ENCODE measurements around the gene ZNF775.
"Not testable (repeated sequence)": the region's sequence is repeated elsewhere in the genome, so short reads cannot be mapped to it uniquely, and the experiment has no call there.

ZNF775 gene

GRCh38 chr7:150380463-150380862 lies 1.3 kb downstream of the ZNF775 start:
- no peak for DNase-seq (ENCODE audit: extremely low read depth in 1 of 2, low read depth in 1 of 2)

- DNase-seq (ENCODE audit: extremely low read depth in 1 of 2, low read depth in 1 of 2) = no peak
These were observed 2.0 kb downstream of the ZNF775 start for GRCh38 chr7:150381096-150381495.

GRCh38 chr7:150381785-150382122 lies 2.6 kb downstream of the ZNF775 start:
- no peak for DNase-seq (ENCODE audit: extremely low read depth in 1 of 2, low read depth in 1 of 2)

GRCh38 chr7:150382123-150382843 lies 3.2 kb downstream of the ZNF775 start:
- no peak for DNase-seq (ENCODE audit: extremely low read depth in 1 of 2, low read depth in 1 of 2)

GRCh38 chr7:150382844-150383225 lies 3.7 kb downstream of the ZNF775 start:
- no peak for DNase-seq (ENCODE audit: extremely low read depth in 1 of 2, low read depth in 1 of 2)

- DNase-seq (ENCODE audit: extremely low read depth in 1 of 2, low read depth in 1 of 2) = no peak
These were observed 4.7 kb downstream of the ZNF775 start for GRCh38 chr7:150383710-150384397.

- DNase-seq (ENCODE audit: extremely low read depth in 1 of 2, low read depth in 1 of 2) = no peak
These were observed 5.5 kb downstream of the ZNF775 start for GRCh38 chr7:150384406-150385301.

- no peak for DNase-seq (ENCODE audit: extremely low read depth in 1 of 2, low read depth in 1 of 2)
These were observed 6.2 kb downstream of the ZNF775 start for GRCh38 chr7:150385302-150385723.

GRCh38 chr7:150385884-150386283 lies 6.8 kb downstream of the ZNF775 start:
- not testable (repeated sequence) for DNase-seq (ENCODE audit: extremely low read depth in 1 of 2, low read depth in 1 of 2)

GRCh38 chr7:150388306-150388705 lies 9.2 kb downstream of the ZNF775 start:
- DNase-seq (ENCODE audit: extremely low read depth in 1 of 2, low read depth in 1 of 2) = no peak

- DNase-seq (ENCODE audit: extremely low read depth in 1 of 2, low read depth in 1 of 2) = no peak
These were observed 9.8 kb downstream of the ZNF775 start for GRCh38 chr7:150388709-150389531.

GRCh38 chr7:150389532-150389816 lies 10.3 kb downstream of the ZNF775 start:
- no peak for DNase-seq (ENCODE audit: extremely low read depth in 1 of 2, low read depth in 1 of 2)

GRCh38 chr7:150390205-150390604 lies 11.1 kb downstream of the ZNF775 start:
- DNase-seq (ENCODE audit: extremely low read depth in 1 of 2, low read depth in 1 of 2) = no peak

- no peak for DNase-seq (ENCODE audit: extremely low read depth in 1 of 2, low read depth in 1 of 2)
These were observed 14.2 kb downstream of the ZNF775 start for GRCh38 chr7:150393325-150393724.

- DNase-seq (ENCODE audit: extremely low read depth in 1 of 2, low read depth in 1 of 2) = no peak
These were observed 17.3 kb downstream of the ZNF775 start for GRCh38 chr7:150396426-150396825.

- no peak for DNase-seq (ENCODE audit: extremely low read depth in 1 of 2, low read depth in 1 of 2)
These were observed 17.7 kb downstream of the ZNF775 start for GRCh38 chr7:150396851-150397260.

- no peak for DNase-seq (ENCODE audit: extremely low read depth in 1 of 2, low read depth in 1 of 2)
These were observed 18.4 kb downstream of the ZNF775 start for GRCh38 chr7:150397346-150398107.

- DNase-seq (ENCODE audit: extremely low read depth in 1 of 2, low read depth in 1 of 2) = no peak
These were observed 19.2 kb downstream of the ZNF775 start for GRCh38 chr7:150398108-150398964.

GRCh38 chr7:150398965-150399320 lies 19.8 kb downstream of the ZNF775 start:
- no peak for DNase-seq (ENCODE audit: extremely low read depth in 1 of 2, low read depth in 1 of 2)
